A673 (cell line): ENCODE data around the gene CASZ1. TPM values are rescaled to one million over a fixed set of nuclear protein-coding genes. Genes with fewer than 3 reads are reported as not detected.

Source experiments
- BruUV-seq: library from RNA; stranded (reverse); fragments of 400-500 nt; replicated peaks from 2 replicates; lab custom pipeline; 2021; lab: Mats Ljungman, UMichigan
- CTCF ChIA-PET: fragments of 300-600 bp; sonication (Branson Sonifier 250); formaldehyde crosslinking; loops from one replicate; lab custom pipeline; 2022; ENCODE audit warnings: antibody characterized with exemption; lab: Charles Lee
- POLR2A ChIA-PET: fragments of 300-600 bp; sonication (Branson Sonifier 250); formaldehyde crosslinking; loops from one replicate; lab custom pipeline; 2022; ENCODE audit warnings: antibody characterized with exemption; ENCODE audit not compliant: low non-redundant PET; lab: Charles Lee
- DNase-seq: peaks from one replicate; pipeline ENCODE4 v3.0.0-alpha.2; 2015; ENCODE audit warnings: low spot score
- H3K27ac ChIP-seq: fragments of 200-600 bp; sonication (generic); 2 replicates; pipeline ENCODE4 v1.5.1; 2016; ENCODE audit warnings: mixed run types, low read depth, mild to moderate bottlenecking, mixed read lengths, antibody characterized with exemption, low read length; ENCODE audit not compliant: poor library complexity, severe bottlenecking
- H3K27me3 ChIP-seq: fragments of 200-600 bp; sonication (generic); replicated peaks from 2 replicates; pipeline ENCODE4 v1.6.1; 2017; ENCODE audit warnings: mixed run types, low read depth, mild to moderate bottlenecking, mixed read lengths, antibody characterized with exemption, low read length; ENCODE audit not compliant: insufficient read depth, poor library complexity
- H3K36me3 ChIP-seq: fragments of 200-600 bp; sonication (generic); 2 replicates; pipeline ENCODE4 v1.6.1; 2016; ENCODE audit warnings: mixed run types, mild to moderate bottlenecking, mixed read lengths, antibody characterized with exemption, low read length; ENCODE audit not compliant: insufficient read depth, poor library complexity, severe bottlenecking
- H3K4me1 ChIP-seq: fragments of 200-600 bp; sonication (generic); 2 replicates; pipeline ENCODE4 v1.6.1; 2017; ENCODE audit warnings: mixed run types, mild to moderate bottlenecking, mixed read lengths, antibody characterized with exemption, low read length; ENCODE audit not compliant: insufficient read depth, poor library complexity, severe bottlenecking
- H3K4me3 ChIP-seq: fragments of 200-600 bp; sonication (generic); 2 replicates; pipeline ENCODE4 v1.5.1; 2016; ENCODE audit warnings: low read depth, mixed run types, mild to moderate bottlenecking, mixed read lengths, low read length; ENCODE audit not compliant: poor library complexity, severe bottlenecking
- H3K9me3 ChIP-seq: fragments of 200-600 bp; sonication (generic); 2 replicates; pipeline ENCODE4 v1.6.1; 2016; ENCODE audit warnings: mixed run types, low read depth, mild to moderate bottlenecking, mixed read lengths, antibody characterized with exemption, low read length; ENCODE audit not compliant: poor library complexity, severe bottlenecking
- EZH2 ChIP-seq: fragments of 200-600 bp; sonication (generic); IDR thresholded peaks from 2 replicates; pipeline ENCODE4 v1.6.1; 2017; ENCODE audit warnings: borderline replicate concordance, low read depth, mild to moderate bottlenecking, mixed read lengths, antibody characterized with exemption, low read length; ENCODE audit not compliant: poor library complexity, severe bottlenecking
- intact Hi-C: fragments of 100-400 bp; cut with micrococcal nuclease; formaldehyde crosslinking; loops from one replicate; pipeline ENCODE4 v1.10.0; 2022; ENCODE audit not compliant: unreplicated experiment
- total RNA-seq: library from RNA; stranded (reverse); gene quantifications from 2 replicates; pipeline ENCODE4 v1.2.3, GENCODE V29; 2021
- TF ChIP-seq, protein P1 (sequence below): fragments of 300-800, 200-600 bp; sonication (generic); conservative IDR thresholded peaks from 2 replicates; pipeline ENCODE4 v1.5.1; 2017; ENCODE audit warnings: low read depth, mild to moderate bottlenecking, antibody characterized with exemption, low read length, moderate library complexity, mixed read lengths

The CASZ1 gene
- total RNA-seq, 1 experiment from 2014 or later = 1.9 TPM

DNA sequence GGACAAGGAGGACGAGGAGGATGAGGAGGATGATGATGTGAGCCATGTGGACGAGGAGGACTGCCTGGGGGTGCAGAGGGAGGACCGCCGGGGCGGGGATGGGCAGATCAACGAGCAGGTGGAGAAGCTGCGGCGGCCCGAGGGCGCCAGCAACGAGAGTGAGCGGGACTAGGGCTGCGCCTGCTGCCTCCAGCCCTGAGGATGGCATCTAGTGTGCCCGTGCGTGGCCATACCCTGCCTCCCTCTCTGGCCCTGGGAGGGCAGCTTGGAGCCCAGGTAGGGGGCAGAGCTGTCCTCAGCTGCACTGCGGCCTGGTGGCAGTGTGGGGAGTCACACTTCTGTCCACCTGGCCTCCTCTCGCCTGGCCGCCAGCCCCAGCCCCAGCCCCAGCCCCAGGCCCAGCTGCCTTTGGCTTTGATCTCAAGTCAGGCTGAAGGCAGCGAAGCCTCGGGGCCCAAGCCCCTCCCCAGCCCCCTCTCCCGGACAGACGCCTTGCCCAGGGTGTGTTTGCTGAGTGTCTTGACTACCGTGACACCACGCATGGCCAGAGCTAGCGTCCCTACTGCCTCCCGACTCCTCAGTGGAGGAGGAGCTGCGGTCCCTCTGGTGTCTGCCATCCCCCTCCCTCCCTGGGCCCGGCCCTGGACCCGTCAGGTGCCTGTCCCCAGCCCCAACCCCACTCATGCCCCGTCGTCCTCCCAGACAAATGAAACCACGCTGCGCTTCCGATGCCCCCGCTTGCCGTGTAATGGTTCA lies 166.5 kb downstream of the CASZ1 start:
- Histone ChIP-seq H3K36me3 (no peaks in the 10 kb centered on the region), H3K4me3 (no peak overlapping the region), H3K4me1 (peaks cover 11% of the 10 kb centered on the region), H3K27ac (no peak overlapping the region), H3K27me3 (no peaks in the 10 kb centered on the region), H3K9me3 (no peaks in the 10 kb centered on the region)
- no peak for DNase-seq
- no TSS peak for BruUV-seq
- ChIA-PET POLR2A (no interaction called here), CTCF (no interaction called here)
- TF ChIP-seq, protein P1, sequence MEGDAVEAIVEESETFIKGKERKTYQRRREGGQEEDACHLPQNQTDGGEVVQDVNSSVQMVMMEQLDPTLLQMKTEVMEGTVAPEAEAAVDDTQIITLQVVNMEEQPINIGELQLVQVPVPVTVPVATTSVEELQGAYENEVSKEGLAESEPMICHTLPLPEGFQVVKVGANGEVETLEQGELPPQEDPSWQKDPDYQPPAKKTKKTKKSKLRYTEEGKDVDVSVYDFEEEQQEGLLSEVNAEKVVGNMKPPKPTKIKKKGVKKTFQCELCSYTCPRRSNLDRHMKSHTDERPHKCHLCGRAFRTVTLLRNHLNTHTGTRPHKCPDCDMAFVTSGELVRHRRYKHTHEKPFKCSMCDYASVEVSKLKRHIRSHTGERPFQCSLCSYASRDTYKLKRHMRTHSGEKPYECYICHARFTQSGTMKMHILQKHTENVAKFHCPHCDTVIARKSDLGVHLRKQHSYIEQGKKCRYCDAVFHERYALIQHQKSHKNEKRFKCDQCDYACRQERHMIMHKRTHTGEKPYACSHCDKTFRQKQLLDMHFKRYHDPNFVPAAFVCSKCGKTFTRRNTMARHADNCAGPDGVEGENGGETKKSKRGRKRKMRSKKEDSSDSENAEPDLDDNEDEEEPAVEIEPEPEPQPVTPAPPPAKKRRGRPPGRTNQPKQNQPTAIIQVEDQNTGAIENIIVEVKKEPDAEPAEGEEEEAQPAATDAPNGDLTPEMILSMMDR = no peak
- TF ChIP-seq EZH2 = no peak
- intact Hi-C loops = no loop called here

DNA sequence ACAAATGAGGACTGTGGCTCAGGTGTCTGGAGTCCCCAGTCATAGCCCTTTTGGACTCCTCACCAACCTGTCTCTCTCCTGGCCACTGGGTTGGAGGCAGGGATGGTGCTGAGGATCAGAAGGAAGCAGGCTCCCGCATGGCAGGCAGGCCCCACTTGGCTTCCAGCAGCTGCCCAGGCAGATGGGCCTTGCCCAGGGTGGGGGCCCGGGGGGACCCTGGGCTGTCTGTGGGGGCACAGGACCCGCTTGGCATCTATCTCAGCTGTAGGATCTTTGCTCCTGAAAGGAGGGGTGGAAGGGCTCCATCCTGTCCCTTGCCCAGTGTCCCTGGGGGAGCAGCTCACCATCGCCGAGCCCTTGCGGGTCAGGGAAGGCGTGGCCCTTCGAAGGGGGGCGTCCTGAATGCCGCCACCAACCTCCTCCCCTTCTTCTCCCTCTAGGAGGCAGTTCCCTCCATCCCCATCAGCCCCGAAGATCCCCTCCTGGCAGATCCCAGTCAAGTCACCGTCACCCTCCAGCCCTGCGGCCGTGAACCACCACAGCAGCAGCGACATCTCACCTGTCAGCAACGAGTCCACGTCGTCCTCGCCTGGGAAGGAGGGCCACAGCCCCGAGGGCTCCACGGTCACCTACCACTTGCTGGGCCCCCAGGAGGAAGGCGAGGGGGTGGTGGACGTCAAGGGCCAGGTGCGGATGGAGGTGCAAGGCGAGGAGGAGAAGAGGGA lies 167.2 kb downstream of the CASZ1 start:
- intact Hi-C loops = no loop called here
- TF ChIP-seq, protein P1 = no peak
- no peak for TF ChIP-seq EZH2
- POLR2A ChIA-PET = no interaction called here
- no peaks in the 10 kb centered on the region for H3K9me3 ChIP-seq
- H3K36me3 ChIP-seq = no peaks in the 10 kb centered on the region
- H3K27me3 ChIP-seq = no peaks in the 10 kb centered on the region
- DNase-seq = no peak
- CTCF ChIA-PET = no interaction called here
- H3K4me3 ChIP-seq = no peak overlapping the region
- no TSS peak for BruUV-seq
- H3K4me1 ChIP-seq = peaks cover 4% of the 10 kb centered on the region
- H3K27ac ChIP-seq = no peak overlapping the region

DNA sequence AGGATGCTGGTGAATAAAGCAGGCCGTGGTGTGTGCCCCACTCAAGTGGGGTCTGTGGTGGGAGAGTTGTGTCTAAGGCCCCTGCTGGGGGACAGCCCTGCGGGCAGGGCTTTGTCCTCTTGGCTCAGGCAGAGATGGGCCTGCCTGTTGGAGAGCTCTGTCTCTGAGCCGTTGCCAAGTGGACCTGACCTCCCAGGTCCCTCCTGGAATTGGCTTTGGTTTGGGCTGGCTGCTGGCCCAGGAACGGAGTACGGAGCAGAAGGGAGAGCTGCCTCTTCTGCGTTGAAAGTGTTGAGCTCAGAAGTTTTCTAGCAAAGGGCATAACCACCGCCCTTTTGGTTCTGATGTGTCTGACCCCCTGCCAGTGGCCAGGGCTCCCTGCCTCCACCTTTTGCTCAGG lies 167.8 kb downstream of the CASZ1 start:
- ChIA-PET CTCF (no interaction called here), POLR2A (no interaction called here)
- intact Hi-C loops = no loop called here
- TF ChIP-seq, protein P1 = no peak
- no peak for TF ChIP-seq EZH2
- Histone ChIP-seq H3K9me3 (no peaks in the 10 kb centered on the region), H3K4me3 (no peak overlapping the region), H3K4me1 (no peaks in the 10 kb centered on the region), H3K27ac (no peak overlapping the region), H3K36me3 (peaks cover 2% of the 10 kb centered on the region), H3K27me3 (no peaks in the 10 kb centered on the region)
- no peak for DNase-seq
- no TSS peak for BruUV-seq
